Stimulated activated CD8-positive, alpha-beta memory T cell treated with anti-CD3 and anti-CD28 coated beads, Interleukin-4, amount 100 ng/mL, for 4 hours (primary cell): Measurements from ENCODE around the gene RNF6.
"Not testable (repeated sequence)": the region's sequence is repeated elsewhere in the genome, so short reads cannot be mapped to it uniquely, and the experiment has no call there.

ENCODE experiments used
- DNase-seq, 2 donors: peaks; one replicate each; pipeline ENCODE4 v3.0.0-alpha.2; 2020; ENCODE audit warnings: low read depth in 2 of 2, low spot score in 1 of 2

Gene RNF6

DNA sequence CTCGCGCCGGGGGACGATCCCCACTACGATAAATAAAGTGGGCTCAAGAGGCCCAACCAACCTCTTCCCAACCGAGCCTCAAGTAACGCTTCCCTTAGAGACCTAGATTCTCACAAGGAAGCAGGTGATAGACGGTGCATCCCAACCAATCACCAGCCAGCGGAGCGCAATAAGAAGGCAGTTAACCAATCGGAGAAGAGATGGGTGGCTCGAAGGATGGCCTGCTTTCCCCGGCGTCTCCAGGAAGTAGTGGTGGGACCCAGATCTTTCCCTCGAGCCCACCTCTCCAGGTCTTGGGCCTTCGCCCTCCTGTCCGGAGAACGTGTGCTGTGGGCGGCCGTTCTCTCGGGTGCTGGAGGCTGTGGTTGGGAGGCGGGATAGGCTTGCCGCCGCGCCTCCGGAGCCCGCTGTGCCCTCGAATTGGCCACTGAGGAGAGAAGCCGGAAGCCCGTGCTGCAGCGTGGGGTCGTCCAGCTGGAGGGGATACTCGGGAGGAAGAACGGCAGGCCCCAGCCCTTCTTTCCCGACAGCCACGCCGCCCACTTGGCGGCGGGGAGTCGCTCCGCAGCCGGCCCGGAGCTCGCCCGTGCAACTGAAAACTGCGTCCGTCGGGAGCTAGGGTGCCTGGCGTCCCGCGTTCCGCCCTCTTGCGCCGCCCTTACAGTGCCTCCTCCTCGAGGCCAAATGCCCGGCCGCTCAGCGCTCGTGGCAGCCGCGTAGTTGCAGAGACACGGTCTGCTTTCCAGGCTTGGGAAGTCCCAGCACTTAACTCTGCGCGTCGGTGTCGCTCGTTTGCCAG lies at the start of gene RNF6:
Gene RNF6 (minus strand): TSS at position 594 of the 799 bp plus-strand sequence. CDS start 2,665 bp downstream, outside the sequence.
- DNase-seq, result peak; percentile 64 to 73

DNA sequence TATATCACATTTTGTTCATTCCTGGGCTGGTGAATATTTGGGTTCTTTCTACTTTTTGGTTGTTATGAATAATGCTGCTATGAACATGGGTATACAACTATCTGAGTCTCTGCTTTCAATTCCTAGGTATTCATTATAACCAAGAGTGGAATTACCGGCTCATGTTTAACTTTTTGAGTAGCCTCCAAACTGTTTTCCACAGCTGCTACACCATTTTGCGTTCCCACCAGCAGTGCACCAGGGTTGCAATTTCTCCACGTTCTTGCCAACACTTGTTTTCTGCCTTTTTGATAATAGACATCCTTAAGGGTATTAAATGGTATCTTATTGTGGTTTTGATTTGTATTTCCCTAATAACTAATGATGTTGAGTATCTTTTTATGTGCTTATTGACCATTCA lies 48.6 kb upstream of the RNF6 start:
- no peak for DNase-seq

DNA sequence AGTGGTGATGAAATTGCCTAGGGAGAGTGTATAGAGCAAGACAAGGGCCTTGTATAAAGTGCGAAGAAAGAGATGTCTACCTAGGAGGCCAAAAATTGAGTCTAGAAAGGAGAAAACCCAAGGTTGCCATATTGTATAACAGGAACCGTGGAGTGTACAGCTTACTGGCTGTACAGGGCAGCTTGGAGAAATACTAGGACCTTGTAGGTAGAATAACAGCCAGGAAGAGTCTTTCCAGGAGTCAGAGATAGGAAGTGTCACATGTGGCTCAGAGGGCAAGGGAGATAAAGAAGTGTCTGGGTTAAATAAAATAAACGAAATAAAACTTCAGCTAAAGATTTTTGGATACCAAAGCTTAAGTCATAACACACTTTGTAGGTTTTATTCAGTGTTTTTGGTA lies 44.2 kb upstream of the RNF6 start:
- no peak for DNase-seq

DNA sequence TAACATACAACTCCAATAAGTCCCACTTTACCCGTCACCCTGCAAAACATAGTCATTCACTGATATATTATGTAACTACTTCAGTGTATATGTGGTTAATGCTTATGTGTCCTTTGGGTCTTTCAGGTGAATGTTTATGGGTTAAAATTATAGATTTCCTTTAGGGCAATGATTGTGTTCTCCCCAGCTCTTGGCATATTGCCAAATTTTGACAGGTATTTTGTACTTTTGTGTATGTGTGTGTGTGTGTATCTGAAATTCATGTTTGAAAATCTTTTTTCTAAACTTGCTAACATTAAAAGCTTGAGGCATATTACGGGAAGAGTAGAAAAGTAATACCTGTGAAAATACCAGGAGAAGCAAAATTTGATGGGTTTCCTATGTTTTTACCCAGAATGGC lies 40.0 kb upstream of the RNF6 start:
- DNase-seq, result no peak

DNA sequence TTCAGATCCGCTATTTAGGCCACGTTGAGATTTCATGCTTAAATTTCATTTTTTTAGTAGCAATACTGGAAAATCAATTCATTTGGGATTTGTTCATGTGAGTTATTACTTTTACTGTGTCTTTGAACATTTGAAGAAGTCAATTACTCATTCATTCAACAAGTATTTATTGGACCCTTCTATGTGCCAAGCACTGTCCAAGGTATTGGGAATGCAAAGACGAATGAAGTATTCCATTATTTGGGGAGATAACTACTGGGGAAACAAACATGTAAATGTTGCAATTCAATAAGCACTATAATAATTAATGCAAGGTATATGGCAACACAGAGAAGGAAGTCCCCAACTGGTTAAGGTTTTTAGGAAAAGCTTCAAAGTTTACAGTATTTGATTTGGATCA lies 37.5 kb upstream of the RNF6 start:
- no peak for DNase-seq

DNA sequence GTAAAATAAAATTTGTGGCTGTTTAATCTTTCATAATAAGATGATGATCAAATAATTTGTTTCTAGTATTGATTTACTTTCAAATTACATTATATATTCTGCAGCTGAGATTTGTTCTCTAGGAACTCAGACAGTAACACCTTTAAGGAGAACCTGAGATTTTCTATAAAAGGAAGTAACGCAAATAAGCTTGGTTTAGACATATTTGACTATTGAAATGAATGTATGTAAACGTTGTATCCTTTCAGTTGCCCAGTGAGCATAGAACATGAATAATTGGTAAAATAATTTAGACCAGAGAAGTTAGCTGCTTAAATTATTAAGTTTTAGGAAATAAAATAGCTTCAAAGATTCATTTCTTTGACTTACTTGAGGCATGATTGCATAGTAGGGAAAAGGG lies 34.9 kb upstream of the RNF6 start:
- no peak for DNase-seq

DNA sequence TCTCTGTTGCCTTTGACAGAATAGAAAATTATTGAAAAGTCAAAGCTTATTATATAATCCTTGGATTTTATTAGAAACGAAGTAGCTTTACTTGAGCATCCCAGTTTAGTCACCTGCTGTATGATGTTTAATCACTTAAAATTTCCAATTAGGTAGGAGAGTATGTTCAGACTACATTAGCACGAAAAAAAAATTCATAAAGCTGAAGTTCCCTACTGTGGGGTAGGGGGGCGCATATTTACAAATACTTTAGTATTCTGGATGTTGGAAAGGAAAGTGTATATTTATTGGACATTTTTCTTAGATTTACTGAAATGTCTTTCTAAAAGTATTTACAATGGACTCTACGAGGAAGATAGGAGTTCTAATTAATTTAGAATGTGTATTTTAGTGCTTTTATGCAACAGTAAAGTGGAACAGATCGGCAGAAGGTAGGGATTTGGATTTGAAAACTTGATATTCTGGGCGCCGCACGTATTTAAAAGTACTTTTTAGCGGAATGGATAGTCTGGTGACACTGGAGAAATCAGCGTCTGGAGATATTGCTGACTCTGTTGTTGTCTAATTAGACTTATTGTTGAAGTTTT lies 33.7 kb upstream of the RNF6 start:
- DNase-seq, result no peak

DNA sequence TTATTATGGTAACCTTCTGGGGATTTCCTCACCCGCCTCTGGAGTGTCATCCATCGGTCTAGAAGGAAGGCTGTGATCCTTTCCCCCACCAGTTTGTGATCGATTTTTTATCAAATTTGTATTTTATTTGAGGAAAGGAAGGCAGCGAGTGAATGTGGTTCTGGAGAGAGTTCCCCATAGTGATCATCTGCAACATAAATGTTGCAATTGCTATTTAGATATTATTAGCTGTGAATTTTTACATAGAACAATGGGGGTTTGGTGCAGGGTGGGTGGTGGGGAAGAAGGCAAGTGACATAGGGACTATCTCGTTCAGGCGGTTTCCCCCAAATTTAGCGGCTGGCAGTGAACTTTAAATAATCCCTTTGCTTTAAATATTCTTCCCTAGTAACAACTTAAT lies 33.0 kb upstream of the RNF6 start:
- DNase-seq, result no peak

DNA sequence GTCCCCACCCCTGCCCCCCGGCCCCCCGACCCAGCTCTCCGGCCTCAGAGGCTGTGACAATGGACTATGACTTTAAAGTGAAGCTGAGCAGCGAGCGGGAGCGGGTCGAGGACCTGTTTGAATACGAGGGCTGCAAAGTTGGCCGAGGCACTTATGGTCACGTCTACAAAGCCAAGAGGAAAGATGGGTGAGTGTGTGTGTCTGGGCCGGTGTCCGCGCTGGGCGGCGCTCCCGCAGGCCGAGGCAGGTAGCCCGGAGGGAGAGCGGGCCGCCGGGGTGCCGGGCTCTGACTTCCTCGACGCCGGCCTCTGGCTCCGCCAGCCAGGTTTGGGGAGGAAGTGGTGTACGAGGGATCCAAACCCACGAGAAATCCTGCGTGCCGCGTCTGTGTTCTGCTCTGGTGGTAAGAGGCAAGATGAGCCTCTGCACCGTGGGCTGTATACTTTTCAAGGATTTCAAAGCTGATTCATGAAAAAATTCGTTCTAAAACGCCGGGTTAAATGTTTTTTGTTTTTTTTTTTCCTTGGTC lies 32.5 kb upstream of the RNF6 start:
- DNase-seq, result peak in 1 of 2 donors; percentile 13

DNA sequence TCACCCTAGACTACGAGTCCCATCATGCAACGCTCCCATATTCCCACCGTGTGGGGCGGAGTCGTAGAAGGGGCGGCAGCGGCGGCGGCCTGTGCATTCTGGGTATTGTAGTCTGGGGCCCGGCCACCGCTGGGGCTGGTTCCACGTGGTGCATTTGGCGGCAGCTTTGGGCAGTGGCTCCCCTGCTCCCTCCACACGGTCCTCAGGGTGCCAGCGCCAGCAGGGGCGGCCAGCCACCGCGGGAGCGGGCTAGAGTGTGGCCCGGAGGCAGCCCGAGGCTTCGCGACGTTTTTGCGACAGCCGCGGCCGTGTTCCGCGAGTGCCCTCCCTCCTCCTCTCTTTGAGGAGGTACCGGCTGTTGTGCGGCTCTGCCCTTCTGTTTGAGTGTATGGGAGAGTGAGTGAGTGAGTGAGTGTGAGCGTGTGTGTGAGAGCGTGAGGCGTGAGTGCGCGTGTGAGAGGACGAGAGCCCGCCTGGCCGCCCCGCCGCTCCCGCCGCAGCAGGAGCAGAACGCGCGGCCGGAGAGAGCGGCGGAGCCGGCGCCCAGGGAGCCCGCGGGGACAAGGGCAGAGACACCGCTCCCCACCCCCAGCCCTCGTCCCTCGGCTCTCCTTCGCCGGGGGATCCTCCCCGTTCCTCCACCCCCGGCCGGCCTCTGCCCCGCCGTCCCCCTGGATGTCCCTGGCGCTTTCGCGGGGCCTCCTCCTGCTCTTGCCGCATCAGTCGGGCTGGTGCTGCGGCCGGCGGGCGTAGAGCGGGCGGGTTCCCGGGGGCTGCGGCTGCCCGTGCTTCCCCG lies 31.9 kb upstream of the RNF6 start, which contains the start of gene CDK8:
Gene CDK8 (plus strand): TSS at position 343 of the 796 bp plus-strand sequence. CDS start 513 bp downstream, outside the sequence.
- peak; percentile 70 to 76 for DNase-seq

DNA sequence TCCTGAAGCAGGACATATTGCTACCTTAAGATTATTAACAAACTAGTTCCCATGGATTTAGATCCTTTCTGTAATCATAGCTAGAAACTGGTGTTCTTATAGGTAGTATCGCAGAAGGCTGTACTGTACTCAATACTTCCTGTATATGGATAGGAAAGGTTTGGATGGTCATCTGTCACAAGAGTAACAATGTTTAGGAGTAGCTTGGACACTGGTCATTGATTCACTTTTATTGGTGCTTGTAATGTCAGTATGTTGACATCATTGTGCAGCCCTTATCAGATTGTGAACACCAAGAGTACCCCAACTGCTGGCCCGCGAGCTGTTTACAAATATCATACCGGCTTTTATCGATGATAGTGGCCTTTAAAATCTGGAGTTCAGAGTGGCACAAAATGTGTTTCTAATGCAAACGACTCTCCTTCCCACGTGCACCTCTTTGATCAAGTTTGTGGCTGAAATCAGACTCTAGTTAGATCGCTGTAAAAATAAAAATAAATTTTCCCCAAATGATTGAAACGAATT lies 31.2 kb upstream of the RNF6 start:
- no peak for DNase-seq

DNA sequence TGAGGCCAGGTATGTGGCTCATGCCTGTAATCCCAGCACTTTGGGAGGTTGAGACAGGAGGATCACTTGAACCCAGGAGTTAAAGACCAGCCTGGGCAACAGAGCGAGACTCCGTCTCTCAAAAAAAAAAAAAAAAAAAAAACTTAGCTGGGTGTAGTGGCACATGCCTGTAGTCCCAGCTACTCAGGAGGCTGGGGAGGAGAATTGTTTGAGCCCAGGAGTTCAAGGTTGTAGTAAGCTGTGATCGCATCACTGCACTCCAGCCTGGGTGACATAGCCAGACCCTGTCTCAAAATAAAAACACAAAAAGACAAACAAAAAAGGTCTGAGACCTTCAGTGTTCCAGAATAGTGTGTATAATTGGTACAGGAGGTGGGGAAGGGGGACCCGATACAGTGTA lies 29.9 kb upstream of the RNF6 start:
- not testable (repeated sequence) for DNase-seq

DNA sequence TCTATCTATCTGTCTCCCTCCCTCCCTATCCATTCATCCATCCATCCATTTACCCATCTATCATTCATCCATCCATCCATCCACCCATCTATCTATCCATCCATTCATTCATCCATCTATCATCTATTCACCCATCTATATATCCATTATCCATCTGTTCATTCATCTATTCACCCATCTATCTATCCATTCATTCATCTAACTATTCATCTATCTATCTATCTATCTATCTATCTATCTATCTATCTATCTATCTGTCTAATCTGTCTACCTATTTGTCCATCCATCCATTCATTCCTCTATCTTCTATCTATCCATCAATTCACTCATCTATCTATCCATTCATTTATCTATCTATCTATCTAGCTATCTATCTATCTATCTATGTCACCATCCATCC lies 27.4 kb upstream of the RNF6 start:
- no peak for DNase-seq

DNA sequence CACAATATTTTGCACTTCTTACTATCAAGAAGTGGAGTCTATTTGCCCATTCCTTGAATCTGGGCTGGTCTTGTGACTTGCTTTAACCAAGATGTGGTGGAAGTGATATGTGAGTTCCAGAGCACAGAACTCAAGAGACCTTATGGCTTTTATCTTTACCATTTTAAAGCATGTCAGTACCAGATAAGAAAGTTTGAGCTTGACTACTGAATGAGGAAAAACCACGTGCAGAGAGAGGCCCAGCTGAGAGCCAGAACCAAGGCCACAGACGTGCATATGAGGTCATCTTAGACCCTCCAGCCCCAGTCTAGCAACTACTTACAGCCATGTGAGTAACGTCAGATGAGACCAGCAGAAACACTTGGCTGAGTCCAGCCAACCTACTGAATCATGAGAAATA lies 25.5 kb upstream of the RNF6 start:
- DNase-seq, result no peak

DNA sequence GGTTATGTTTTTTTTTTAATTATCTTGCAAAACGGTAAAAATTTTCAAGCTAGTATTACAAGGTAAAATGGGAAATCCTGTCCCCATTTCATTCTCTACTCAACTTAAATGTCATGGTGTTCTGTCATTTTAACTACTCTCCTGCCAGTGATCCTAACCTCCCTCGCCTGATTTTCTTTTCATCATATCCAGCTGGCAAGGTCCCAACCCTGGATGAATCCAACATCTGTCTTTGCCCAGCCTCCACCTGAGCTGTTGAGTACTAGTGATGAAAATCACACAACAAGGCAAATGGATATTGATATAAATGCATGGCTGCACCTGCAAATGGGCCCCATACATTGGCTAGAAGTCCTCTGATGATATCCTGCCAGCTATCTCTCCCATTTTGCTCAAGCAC lies 24.9 kb upstream of the RNF6 start:
- DNase-seq, result no peak

DNA sequence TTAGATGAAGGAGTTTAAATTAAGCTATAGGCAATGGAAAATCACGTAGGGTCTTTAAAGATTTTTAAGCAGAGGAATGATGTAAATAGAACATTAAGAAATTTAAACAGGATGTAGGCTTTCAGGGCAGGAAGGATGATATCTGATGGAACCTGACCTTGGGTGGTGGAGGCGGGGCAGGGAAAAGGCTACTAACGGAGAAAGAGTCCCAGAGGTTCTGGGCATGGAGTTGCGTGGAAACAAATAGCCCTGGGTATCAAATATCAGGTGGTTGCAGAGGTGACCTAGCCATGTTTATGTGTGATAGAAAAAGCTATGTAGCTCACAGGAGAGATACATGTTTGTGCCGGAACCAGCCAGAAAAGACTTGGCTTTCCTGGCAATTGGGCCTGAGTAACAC lies 24.0 kb upstream of the RNF6 start:
- DNase-seq, result no peak

DNA sequence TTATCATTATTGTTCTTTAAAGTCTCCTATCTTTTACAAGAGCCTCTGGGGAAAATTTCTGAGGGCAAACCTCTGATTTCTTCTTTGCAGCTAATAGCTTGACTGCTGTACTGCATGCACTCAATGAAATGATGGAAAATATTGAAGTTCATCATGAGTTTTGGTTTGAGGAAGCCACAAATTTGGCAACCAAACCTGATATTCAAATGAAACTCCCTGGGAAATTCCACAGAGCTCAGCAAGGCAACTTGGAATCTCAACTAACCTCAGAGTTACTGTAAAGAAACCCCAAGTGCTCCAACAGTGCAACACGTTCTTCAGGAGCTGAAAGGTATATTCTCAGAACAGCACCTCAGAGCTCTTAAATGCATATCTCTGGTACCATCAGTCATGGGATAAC lies 14.2 kb upstream of the RNF6 start:
- DNase-seq, result no peak

DNA sequence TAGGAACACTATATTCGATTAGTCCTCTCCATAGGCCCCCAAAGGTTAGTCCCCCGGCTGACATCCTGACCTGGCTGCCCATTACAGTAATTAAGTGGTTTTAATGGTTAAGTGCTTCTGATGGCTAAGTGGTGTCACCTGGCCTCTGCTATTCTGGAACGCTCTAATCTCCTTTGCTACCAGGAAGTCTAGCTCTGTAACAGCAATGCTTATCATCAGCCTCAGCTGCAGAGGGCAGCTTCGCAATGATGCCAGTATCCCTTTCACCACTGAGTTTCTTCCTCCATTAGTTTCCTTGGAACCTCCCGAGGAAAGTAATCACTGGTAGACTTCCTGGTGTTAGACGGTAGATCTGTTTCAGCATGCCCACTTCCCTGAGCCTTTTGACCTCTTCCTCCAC lies 8.6 kb upstream of the RNF6 start:
- DNase-seq, result no peak

DNA sequence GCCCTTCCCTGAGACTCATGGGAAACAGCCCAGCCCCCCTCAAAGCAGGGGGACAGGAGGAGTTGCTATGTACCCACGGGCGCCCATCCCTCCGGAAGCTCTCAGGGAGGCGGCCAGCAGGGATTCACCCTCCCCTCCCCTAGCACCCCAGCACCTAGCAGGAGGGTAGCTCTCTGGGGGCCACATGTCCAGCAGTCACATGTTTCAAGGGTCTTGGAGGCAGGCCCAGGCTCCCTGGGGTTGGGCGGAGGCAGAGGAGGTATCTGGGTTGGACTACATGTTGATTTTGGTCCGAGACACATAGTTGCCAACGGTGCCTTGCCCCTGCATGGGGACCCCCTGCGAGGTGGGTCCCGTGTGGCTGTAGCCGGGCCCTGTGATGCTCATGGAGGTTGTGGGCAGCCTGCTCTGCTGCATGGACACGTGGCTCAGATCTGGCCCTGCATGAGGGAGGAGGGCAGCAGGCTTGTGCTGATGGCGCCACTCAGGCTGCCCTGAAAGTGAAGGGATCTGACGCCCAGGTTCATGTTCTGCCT lies 7.0 kb upstream of the RNF6 start:
- DNase-seq, result no peak

DNA sequence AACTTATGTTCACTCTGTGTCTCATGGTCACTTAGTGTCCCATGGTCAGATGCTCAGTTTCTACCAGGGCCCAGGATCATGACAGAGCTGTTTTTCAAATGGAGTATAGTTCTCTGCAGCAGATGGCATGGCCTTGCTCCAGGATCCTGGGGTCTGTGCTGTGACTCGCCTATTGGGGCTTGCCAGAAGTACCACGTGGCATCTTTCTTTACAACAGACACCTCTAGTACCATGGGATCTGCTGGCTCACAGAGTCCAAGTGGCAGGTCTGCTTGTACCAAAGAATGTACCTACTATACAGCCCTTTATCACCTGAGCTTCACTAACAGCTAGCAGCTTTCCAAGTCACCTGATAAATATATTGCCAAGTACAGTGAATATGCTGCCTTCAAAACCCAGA lies 6.0 kb upstream of the RNF6 start:
- no peak for DNase-seq
